NT2/D1 (cell line): Measurements from ENCODE around the gene MYBL2.

Source experiments
- SUZ12 ChIP-seq: IDR thresholded peaks from 2 replicates; pipeline ENCODE4 v1.6.1; 2011; ENCODE audit not compliant: insufficient read length, insufficient read depth; ENCODE audit errors: extremely low read depth
- YY1 ChIP-seq: IDR thresholded peaks from 2 replicates; pipeline ENCODE4 v1.6.1; 2011; ENCODE audit not compliant: insufficient read length, insufficient read depth

DNA sequence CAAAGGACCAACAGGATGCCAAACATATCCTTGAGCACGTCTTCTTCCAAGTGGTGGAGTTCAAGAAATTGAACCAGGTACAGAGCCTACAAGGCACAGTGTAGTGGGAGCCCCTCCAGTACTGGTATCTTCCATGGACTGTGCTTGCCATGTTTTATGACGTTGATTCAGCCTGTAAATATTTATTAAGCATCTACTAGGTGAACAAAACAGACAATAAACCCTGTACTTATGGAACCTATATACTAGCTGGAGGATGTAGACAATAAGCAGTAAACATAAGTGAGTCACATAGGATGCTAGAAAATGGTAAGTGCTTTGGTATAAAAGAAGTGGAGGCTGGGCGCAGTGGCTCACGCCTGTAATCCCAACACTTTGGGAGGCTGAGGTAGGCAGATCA, 24.4 kb upstream of the MYBL2 start:
- TF ChIP-seq SUZ12 (no peak), YY1 (no peak)
